Activated T-helper 1 cell treated with anti-CD3 and anti-CD28 coated beads, Interleukin-12 subunit alpha, Interleukin-12 subunit beta, Interleukin-2, Interleukin-4 antibody, amounts not matched to agents 30 ng/mL and 10 ng/mL and 1 ng/mL, durations not matched to agents 14 hours and 24 hours and 36 hours (primary cell): ENCODE results near the gene PSMC1. TPM values are rescaled to one million over a fixed set of nuclear protein-coding genes. Genes with fewer than 3 reads are reported as not detected.
A peak's percentile ranks its signal among the peaks of the same experiment; 100 is the strongest.

ENCODE experiments used
- DNase-seq: peaks from one replicate; pipeline ENCODE4 v3.0.0; 2021; ENCODE audit warnings: low spot score
- H3K27ac Mint-ChIP-seq: one replicate; pipeline ENCODE4 v1.8.0; 2021; ENCODE audit warnings: mild to moderate bottlenecking, mixed read lengths
- H3K27me3 Mint-ChIP-seq: one replicate; pipeline ENCODE4 v1.8.0; 2022; ENCODE audit warnings: mild to moderate bottlenecking, moderate library complexity, mixed read lengths; ENCODE audit not compliant: insufficient read depth
- H3K36me3 Mint-ChIP-seq: one replicate; pipeline ENCODE4 v1.8.0; 2021; ENCODE audit warnings: low read depth, mixed read lengths
- H3K4me1 Mint-ChIP-seq: one replicate; pipeline ENCODE4 v1.8.0; 2021; ENCODE audit warnings: low read depth, mixed read lengths
- H3K4me3 Mint-ChIP-seq: one replicate; pipeline ENCODE4 v1.8.0; 2021; ENCODE audit warnings: mild to moderate bottlenecking, moderate library complexity, mixed read lengths
- H3K9me3 Mint-ChIP-seq: one replicate; pipeline ENCODE4 v1.8.0; 2021; ENCODE audit warnings: mixed read lengths
- intact Hi-C: fragments of 100-400 bp; cut with micrococcal nuclease; formaldehyde crosslinking; loops from one replicate; pipeline ENCODE4 v1.15.1; 2024
- total RNA-seq: library from RNA; stranded (reverse); gene quantifications from 2 replicates; pipeline ENCODE4 v1.2.3, GENCODE V29; 2022

Gene PSMC1
- total RNA-seq, 1 donor from 2014 or later, result 171 TPM

GRCh38 chr14:90297876-90298629 is 41.7 kb downstream of the PSMC1 start:
- Mint-ChIP-seq H3K4me3 (no peak overlapping the region), H3K27ac (no peak overlapping the region), H3K9me3 (no peaks in the 10 kb centered on the region), H3K4me1 (peaks cover 9% of the 10 kb centered on the region), H3K27me3 (no peaks in the 10 kb centered on the region), H3K36me3 (peaks cover 35% of the 10 kb centered on the region)
- intact Hi-C loops, result no loop called here
- DNase-seq, result no peak

- Mint-ChIP-seq H3K4me3 (no peak overlapping the region), H3K4me1 (peaks cover 9% of the 10 kb centered on the region), H3K9me3 (no peaks in the 10 kb centered on the region), H3K27me3 (no peaks in the 10 kb centered on the region), H3K36me3 (peaks cover 36% of the 10 kb centered on the region), H3K27ac (no peak overlapping the region)
- intact Hi-C loops, result no loop called here
- no peak for DNase-seq
Measured at GRCh38 chr14:90299408-90299807, 43.1 kb downstream of the PSMC1 start.

DNA sequence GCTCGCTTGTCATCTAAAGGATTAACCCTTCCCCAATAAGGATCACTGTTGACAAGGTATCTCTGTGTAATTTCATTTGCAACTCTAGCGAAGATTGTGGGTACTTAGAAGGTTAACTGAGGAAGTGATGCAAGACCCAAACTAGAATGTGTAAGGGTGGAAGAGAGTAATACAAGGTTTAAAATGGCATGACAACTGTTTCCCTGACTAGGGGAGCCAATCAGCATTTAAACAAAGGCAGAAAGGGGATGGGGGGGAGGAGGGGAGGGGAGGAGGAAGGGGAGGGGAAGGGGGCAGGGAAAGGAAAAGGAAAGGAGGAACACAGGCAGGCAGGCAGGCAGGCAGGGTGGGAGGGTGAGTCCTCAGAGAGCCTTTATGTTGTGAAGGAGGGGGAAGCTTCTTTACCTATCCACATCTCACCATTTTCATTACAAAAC is 44.3 kb downstream of the PSMC1 start:
- Mint-ChIP-seq H3K27ac (peak overlapping the region; percentile 69), H3K36me3 (peaks cover 41% of the 10 kb centered on the region), H3K27me3 (no peaks in the 10 kb centered on the region), H3K9me3 (no peaks in the 10 kb centered on the region), H3K4me1 (peaks cover 16% of the 10 kb centered on the region), H3K4me3 (no peak overlapping the region)
- intact Hi-C loops, result loop anchor here (1.0 to 5.0 kb wide), 2 partner anchors 219 to 397 kb away; no protein-coding TSS in a partner anchor
- no peak for DNase-seq

- Mint-ChIP-seq H3K4me1 (peaks cover 18% of the 10 kb centered on the region), H3K27ac (no peak overlapping the region), H3K27me3 (no peaks in the 10 kb centered on the region), H3K4me3 (no peak overlapping the region), H3K36me3 (peaks cover 38% of the 10 kb centered on the region), H3K9me3 (no peaks in the 10 kb centered on the region)
- DNase-seq, result no peak
- intact Hi-C loops, result loop anchor here (1.0 to 5.0 kb wide), 2 partner anchors 218 to 396 kb away; no protein-coding TSS in a partner anchor
Measured at GRCh38 chr14:90301122-90301521, 44.8 kb downstream of the PSMC1 start.

DNA sequence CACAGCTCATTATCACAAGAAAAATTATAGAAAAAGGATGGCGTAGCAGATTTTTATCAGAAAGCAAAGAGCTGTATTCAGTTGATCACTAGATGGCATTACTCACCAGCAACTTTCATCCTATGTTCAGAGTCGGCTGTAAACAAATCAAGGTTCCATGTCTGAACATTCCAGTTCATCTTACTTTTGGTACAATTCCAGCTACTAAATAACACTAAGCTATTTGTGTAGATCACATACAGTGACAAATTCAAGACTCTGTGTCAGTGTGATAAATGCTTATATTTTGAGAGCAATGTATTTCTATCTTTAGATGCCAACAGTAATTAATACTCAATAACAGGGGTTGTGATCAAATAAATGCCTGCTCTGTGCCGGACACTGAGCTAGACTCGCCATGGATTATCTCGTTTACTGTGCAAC is 45.3 kb downstream of the PSMC1 start:
- intact Hi-C loops, result loop anchor here (1.0 to 5.0 kb wide), 2 partner anchors 218 to 396 kb away; no protein-coding TSS in a partner anchor
- H3K4me3 Mint-ChIP-seq, result no peak overlapping the region
- peaks cover 18% of the 10 kb centered on the region for H3K4me1 Mint-ChIP-seq
- no peaks in the 10 kb centered on the region for H3K9me3 Mint-ChIP-seq
- DNase-seq, result no peak
- no peak overlapping the region for H3K27ac Mint-ChIP-seq
- H3K36me3 Mint-ChIP-seq, result peaks cover 34% of the 10 kb centered on the region
- H3K27me3 Mint-ChIP-seq, result no peaks in the 10 kb centered on the region

GRCh38 chr14:90302529-90303303 is 46.4 kb downstream of the PSMC1 start:
- Mint-ChIP-seq H3K36me3 (peaks cover 36% of the 10 kb centered on the region), H3K27me3 (no peaks in the 10 kb centered on the region), H3K4me3 (no peak overlapping the region), H3K27ac (no peak overlapping the region), H3K4me1 (peaks cover 18% of the 10 kb centered on the region), H3K9me3 (no peaks in the 10 kb centered on the region)
- intact Hi-C loops, result loop anchor here (5.0 kb wide), 1 partner anchor 395 kb away; no protein-coding TSS in a partner anchor
- no peak for DNase-seq

GRCh38 chr14:90303473-90303872 is 47.1 kb downstream of the PSMC1 start:
- no peak overlapping the region for H3K27ac Mint-ChIP-seq
- DNase-seq, result no peak
- peaks cover 18% of the 10 kb centered on the region for H3K4me1 Mint-ChIP-seq
- H3K27me3 Mint-ChIP-seq, result no peaks in the 10 kb centered on the region
- no peaks in the 10 kb centered on the region for H3K9me3 Mint-ChIP-seq
- no peak overlapping the region for H3K4me3 Mint-ChIP-seq
- peaks cover 39% of the 10 kb centered on the region for H3K36me3 Mint-ChIP-seq
- intact Hi-C loops, result loop anchor here (5.0 kb wide), 1 partner anchor 394 kb away; no protein-coding TSS in a partner anchor

GRCh38 chr14:90304502-90304901 is 48.1 kb downstream of the PSMC1 start:
- H3K4me1 Mint-ChIP-seq, result peaks cover 18% of the 10 kb centered on the region
- DNase-seq, result no peak
- no peaks in the 10 kb centered on the region for H3K9me3 Mint-ChIP-seq
- H3K27me3 Mint-ChIP-seq, result no peaks in the 10 kb centered on the region
- intact Hi-C loops, result loop anchor here (5.0 kb wide), 1 partner anchor 393 kb away; no protein-coding TSS in a partner anchor
- no peak overlapping the region for H3K4me3 Mint-ChIP-seq
- no peak overlapping the region for H3K27ac Mint-ChIP-seq
- H3K36me3 Mint-ChIP-seq, result peaks cover 43% of the 10 kb centered on the region

DNA sequence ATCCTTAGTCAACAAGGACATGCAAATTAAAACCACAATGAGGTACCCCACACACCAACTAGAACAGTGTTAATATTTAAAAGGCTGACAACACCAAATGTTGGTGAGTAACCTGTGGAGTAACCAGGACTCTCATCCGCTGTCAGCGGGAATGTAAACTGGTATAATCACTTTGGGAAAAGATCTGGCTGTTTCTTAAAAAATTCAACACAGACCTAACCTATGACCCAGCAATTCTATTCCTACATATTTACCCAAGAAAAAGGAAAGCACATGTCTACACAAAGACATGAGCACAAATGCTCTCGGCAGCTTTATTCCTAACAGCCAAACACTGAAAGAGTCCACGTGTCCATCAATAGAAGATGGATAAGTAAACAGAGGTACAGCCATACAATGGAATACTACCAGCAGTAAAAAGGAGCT is 48.8 kb downstream of the PSMC1 start:
- no peak overlapping the region for H3K4me3 Mint-ChIP-seq
- peaks cover 46% of the 10 kb centered on the region for H3K36me3 Mint-ChIP-seq
- peak overlapping the region; percentile 31 for H3K27ac Mint-ChIP-seq
- intact Hi-C loops, result no loop called here
- H3K27me3 Mint-ChIP-seq, result no peaks in the 10 kb centered on the region
- no peaks in the 10 kb centered on the region for H3K9me3 Mint-ChIP-seq
- peaks cover 18% of the 10 kb centered on the region for H3K4me1 Mint-ChIP-seq
- DNase-seq, result no peak

DNA sequence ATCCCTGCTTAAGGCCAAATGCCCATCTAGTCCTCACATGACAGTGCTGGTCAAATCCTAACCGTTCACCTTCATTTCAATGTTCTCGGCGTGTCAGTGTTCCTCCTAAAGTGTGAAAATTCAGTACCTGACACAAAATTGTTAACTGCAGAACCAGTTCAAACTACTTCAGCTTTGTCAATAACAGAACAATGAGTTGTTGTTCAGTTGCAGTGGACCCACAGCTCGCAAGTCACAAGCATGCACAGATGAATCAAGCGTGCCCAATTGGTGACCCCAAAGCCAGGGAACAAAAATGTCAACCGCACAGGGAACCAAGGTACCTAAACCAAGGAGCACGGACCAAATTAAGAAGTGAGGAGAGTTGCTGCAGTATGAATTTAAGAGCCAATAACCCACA is 52.2 kb downstream of the PSMC1 start:
- Mint-ChIP-seq H3K27me3 (no peaks in the 10 kb centered on the region), H3K4me3 (no peak overlapping the region), H3K9me3 (no peaks in the 10 kb centered on the region), H3K27ac (no peak overlapping the region), H3K4me1 (peaks cover 8% of the 10 kb centered on the region), H3K36me3 (peaks cover 46% of the 10 kb centered on the region)
- DNase-seq, result no peak
- intact Hi-C loops, result no loop called here

DNA sequence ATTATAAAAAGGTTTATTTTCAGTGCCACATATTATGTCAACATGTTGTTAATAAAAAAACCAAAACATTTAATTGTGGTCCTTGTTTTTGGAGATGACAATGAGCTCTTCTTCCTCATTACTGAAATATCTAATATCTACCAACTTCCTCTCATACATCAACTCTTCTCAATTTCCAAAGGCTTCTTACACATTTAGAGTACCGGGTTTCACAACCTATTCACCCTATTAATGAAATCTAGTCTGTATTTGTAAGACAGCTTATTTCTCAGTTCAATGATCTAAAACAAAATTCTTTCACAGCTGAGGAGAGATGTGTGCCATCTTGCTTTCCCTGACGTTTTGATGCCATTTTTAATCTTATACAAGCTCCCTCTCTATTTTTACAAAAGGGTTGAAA is 60.9 kb downstream of the PSMC1 start:
- no peak for DNase-seq
- Mint-ChIP-seq H3K27ac (no peak overlapping the region), H3K4me1 (peaks cover 9% of the 10 kb centered on the region), H3K36me3 (peaks cover 31% of the 10 kb centered on the region), H3K4me3 (no peak overlapping the region), H3K27me3 (no peaks in the 10 kb centered on the region), H3K9me3 (no peaks in the 10 kb centered on the region)
- intact Hi-C loops, result no loop called here

DNA sequence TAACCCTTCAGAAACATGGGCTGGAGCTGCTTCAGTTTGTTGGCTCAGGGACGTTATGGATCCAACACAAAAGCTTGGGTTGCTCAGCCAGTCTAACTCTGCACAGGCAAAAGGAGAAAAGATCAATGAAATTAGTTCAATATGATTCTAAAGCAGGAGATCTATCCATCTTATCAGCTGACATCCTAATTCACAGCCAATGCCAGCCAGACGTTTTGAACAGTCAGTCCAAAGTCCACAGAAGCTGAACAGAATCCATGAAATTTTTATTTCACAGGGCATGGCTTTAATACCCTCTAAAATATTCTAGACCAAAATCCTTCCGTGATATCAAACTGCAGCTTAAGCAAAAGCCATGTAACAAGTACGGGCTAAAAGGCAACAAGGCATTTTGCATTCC is 61.7 kb downstream of the PSMC1 start:
- no peak for DNase-seq
- Mint-ChIP-seq H3K4me3 (no peak overlapping the region), H3K36me3 (peaks cover 27% of the 10 kb centered on the region), H3K9me3 (no peaks in the 10 kb centered on the region), H3K27me3 (no peaks in the 10 kb centered on the region), H3K4me1 (peaks cover 9% of the 10 kb centered on the region), H3K27ac (no peak overlapping the region)
- intact Hi-C loops, result no loop called here

GRCh38 chr14:90319173-90319572 is 62.8 kb downstream of the PSMC1 start:
- Mint-ChIP-seq H3K36me3 (peaks cover 25% of the 10 kb centered on the region), H3K4me3 (no peak overlapping the region), H3K9me3 (no peaks in the 10 kb centered on the region), H3K4me1 (peaks cover 9% of the 10 kb centered on the region), H3K27ac (no peak overlapping the region), H3K27me3 (no peaks in the 10 kb centered on the region)
- intact Hi-C loops, result no loop called here
- DNase-seq, result no peak
